Transverse colon (tissue), 4 donors: Measurements from ENCODE around the gene FBXO41.

ENCODE experiments used
- CTCF ChIP-seq, 5 experiments: fragments of 200-600 bp in 3 of 5; fragments of 450-650 bp in 2 of 5; sonication (generic) in 3 of 5; IDR thresholded peaks; 1 replicate in 2 of 5; 2 replicates in 3 of 5; pipeline ENCODE4 v1.5.1; 2016 to 2017; ENCODE audit warnings: antibody characterized with exemption in 5 of 5, inconsistent platforms in 3 of 5, mild to moderate bottlenecking in 2 of 5, moderate library complexity in 1 of 5
- POLR2AphosphoS5 ChIP-seq, 3 donors: sonication (generic); formaldehyde crosslinking; IDR thresholded peaks; one replicate each; pipeline ENCODE4 v1.6.1; 2016; ENCODE audit warnings: antibody characterized with exemption in 3 of 3

GRCh38 chr2:73283545-73284295, 558 bp downstream of the FBXO41 start:
- no peak for TF ChIP-seq POLR2AphosphoS5 (IDR thresholded peaks at IDR 0.05)
- TF ChIP-seq CTCF (IDR thresholded peaks at IDR 0.05), result no peak
